Skeletal muscle cell (primary cell): ENCODE measurements around the gene ADRA2C.

Source experiments
- DNase-seq: peaks from one replicate; pipeline ENCODE4 v3.0.0-alpha.2; 2010; ENCODE audit warnings: low read depth
- H3K4me3 ChIP-seq: 2 replicates; pipeline ENCODE4 v1.5.1; 2011; ENCODE audit warnings: low read depth, mild to moderate bottlenecking, control low read depth, low read length, moderate library complexity

ADRA2C gene

GRCh38 chr4:3788366-3788660 lies 22.1 kb downstream of the ADRA2C start:
- no peak for DNase-seq
- H3K4me3 ChIP-seq: no peak overlapping the region

DNA sequence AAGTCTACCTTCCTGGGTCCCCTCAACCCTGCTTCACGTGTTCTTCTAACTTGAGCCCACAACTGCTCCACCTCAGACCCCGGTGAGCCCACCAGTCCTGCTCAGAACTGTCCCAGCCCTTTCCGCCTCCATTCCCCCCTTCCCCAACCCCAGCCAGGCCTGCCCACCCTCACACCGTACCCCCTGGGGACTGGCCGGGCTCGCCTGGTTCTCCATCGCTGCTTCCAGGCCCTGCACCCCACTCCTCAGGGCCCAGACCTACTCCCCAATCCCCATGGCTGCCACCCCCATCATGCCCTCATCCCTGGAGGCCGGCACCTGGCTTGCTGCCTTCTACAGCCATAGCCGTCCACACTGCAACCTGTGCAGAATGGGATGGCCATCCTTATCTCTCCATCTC lies 23.4 kb downstream of the ADRA2C start:
- no peak for DNase-seq
- H3K4me3 ChIP-seq: no peak overlapping the region

DNA sequence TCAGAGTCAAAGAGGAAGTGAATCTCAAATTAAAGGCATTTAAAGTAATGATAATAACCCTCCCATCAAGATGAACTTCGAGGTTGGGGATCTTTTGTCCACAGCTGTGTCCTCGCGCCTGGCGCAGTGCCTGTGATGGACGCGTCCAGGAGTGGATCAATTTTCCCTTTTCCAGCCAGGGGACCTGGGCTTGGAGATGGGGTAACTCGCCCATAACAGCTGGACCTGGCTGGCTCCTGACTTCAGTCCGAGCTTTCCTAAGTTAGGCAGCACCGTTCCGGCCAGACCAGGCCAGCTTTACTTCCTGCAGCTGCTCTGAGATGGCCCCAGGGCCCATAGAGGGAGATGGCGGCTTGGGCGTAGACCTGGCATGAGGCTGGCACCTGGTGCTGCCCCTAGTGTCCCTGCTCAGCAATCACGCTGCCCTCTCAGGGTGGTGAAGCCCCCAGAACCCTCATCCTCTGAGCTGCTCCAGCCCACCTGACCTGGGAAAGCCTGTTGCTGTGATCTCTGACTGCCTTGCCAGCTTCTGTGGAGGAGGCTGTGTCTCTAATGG lies 23.9 kb downstream of the ADRA2C start:
- no peak for DNase-seq
- H3K4me3 ChIP-seq: no peak overlapping the region

- no peak for DNase-seq
- no peak overlapping the region for H3K4me3 ChIP-seq
These were observed 25.1 kb downstream of the ADRA2C start for GRCh38 chr4:3791256-3791655.

- H3K4me3 ChIP-seq: no peak overlapping the region
- no peak for DNase-seq
These were observed 25.8 kb downstream of the ADRA2C start for GRCh38 chr4:3791910-3792542.

DNA sequence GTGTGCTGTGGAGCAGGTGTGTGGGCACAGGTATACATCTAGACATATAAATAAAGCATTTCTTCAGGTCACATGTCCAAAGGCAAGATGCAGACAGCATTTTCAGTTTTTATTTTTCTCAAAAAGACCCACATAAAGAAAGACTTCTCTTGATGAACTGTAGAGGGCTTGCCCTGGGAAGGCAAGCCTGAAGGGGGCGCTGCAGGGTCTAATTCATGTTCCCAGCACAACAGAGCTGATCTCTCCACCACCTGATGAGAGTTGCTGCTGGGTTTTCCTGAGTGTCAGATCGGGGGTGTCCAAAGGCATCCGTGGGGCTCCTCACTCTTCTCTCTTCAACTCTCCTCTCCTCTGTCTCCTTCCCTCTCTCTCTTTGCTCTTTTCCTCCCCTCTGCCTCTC lies 26.6 kb downstream of the ADRA2C start:
- DNase-seq: no peak

DNA sequence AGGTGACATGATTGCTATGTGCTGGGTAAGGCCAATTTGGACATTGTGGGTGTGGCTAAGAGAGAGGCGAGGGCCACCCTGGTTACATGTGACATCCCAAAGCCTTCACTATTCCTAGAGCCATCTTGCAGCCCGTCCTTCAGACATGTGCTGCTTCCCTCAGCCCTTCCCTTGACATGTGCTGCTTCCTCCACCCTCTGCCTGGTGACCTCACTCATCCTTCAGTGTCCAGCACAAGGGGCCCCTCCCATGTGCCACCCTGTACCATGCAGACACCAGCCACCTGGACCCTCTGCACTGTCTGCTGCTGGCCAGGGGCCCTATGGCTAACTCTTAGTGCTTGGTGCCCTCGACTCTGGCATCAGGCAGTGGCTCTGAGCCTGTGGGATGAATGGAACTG lies 27.4 kb downstream of the ADRA2C start:
- no peak overlapping the region for H3K4me3 ChIP-seq
- DNase-seq: no peak

More for the DNA sequence above, 26.6 kb downstream of the ADRA2C start:
- H3K4me3 ChIP-seq: no peak overlapping the region

GRCh38 chr4:3796960-3797359 lies 30.8 kb downstream of the ADRA2C start:
- no peak for DNase-seq
- no peak overlapping the region for H3K4me3 ChIP-seq

GRCh38 chr4:3797831-3798790 lies 31.9 kb downstream of the ADRA2C start:
- no peak for DNase-seq
- H3K4me3 ChIP-seq: no peak overlapping the region

- DNase-seq: no peak
- no peak overlapping the region for H3K4me3 ChIP-seq
These were observed 33.3 kb downstream of the ADRA2C start for GRCh38 chr4:3799496-3799895.

GRCh38 chr4:3800351-3800750 lies 34.2 kb downstream of the ADRA2C start:
- no peak overlapping the region for H3K4me3 ChIP-seq
- no peak for DNase-seq

- H3K4me3 ChIP-seq: no peak overlapping the region
- no peak for DNase-seq
These were observed 35.3 kb downstream of the ADRA2C start for GRCh38 chr4:3801521-3801920.

- H3K4me3 ChIP-seq: no peak overlapping the region
- DNase-seq: no peak
These were observed 35.9 kb downstream of the ADRA2C start for GRCh38 chr4:3801931-3802550.

DNA sequence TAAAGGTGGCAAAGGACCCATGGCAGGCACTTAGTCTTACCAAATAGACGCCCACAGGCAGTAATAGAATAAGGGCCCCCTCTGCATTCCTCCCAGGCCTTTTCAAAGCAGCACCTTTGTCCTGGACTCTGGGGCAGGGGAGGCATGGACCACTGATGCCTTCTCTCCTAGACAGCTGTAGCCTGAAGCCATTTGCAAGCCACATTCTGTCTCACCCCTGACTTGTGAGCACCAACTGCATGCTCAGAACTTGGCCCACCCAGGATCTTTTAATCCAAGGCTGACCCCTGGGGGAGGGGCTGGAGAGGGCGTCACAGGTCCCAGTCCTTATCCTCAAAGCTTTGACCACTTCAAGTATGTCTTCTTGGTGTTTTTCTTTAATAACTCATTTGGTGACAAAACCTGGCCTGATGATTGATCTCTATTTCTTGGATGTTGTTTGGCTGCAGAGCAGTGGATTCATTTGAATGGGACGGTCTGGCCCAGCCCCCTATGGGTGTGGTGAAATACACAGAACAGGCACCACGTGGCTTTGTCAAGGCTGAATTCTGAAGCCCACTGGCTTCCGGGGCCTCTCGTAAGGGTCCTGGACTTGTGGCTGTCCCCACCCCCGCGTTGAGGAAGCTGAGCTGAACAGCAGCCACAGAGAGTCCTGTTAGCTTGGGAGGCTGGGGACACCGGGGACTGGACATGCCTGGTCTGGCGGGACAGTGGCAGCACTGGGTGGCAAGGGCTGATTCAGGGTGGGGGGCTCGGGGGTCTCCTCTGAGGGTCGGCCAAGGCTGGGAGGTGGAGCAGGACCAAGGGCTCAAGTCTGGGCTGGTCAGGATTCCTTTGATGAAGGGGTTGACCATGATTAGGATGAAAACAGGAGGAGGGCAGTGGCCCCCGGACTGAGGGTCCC lies 36.6 kb downstream of the ADRA2C start:
- H3K4me3 ChIP-seq: no peak overlapping the region
- no peak for DNase-seq

GRCh38 chr4:3803475-3803847 lies 37.3 kb downstream of the ADRA2C start:
- DNase-seq: no peak
- no peak overlapping the region for H3K4me3 ChIP-seq

DNA sequence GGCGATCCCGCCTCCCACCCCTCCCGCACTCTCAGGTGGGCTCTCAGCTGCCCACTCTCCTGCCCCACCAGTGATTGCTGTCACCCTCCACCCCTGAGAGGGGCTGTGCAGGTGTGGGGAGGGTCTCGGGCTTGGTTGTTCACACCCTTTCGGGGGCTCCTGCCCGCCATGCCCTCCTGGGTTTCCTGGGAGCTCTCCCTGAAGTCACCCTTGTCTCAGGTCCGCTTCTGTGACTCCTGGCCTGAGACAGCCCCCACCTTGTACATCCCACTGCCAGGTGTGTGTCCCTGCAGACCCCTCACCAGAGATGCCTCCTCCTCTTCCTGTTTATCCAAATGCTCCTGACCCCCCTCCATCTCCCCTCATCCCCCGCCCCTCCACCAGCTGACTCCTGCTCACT lies 37.8 kb downstream of the ADRA2C start:
- H3K4me3 ChIP-seq: no peak overlapping the region
- DNase-seq: no peak

- H3K4me3 ChIP-seq: no peak overlapping the region
- DNase-seq: no peak
These were observed 38.8 kb downstream of the ADRA2C start for GRCh38 chr4:3805026-3805425.

DNA sequence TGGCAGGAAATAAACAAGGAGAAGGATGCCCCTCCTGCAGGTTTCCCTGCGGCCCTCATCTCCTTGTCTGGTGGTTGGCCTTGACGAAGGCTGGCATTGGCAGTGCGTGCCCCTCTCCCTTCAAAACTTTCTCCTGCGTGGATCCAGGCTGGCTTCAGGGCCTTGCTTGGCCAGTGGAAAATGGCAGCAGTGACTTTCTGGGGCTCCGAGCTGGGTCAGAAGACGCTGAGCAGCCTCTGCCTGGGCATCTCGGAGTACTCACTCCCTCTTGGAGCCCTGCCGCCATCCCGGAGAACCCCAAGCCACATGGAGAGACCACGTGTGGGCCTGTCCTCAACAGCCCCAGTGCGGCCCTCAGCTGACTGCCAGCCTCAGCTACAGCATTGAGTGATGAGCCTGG lies 39.5 kb downstream of the ADRA2C start:
- no peak overlapping the region for H3K4me3 ChIP-seq
- no peak for DNase-seq

GRCh38 chr4:3807311-3807710 lies 41.1 kb downstream of the ADRA2C start:
- H3K4me3 ChIP-seq: no peak overlapping the region

More at GRCh38 chr4:3807311-3807710, 41.1 kb downstream of the ADRA2C start:
- no peak for DNase-seq
